ENCODE measurements around the gene IL23R.
A peak's percentile ranks its signal among the peaks of the same experiment; 100 is the strongest.

- peak; percentile 55 to 75 (median 61) for TF ChIP-seq CTCF (IDR thresholded peaks at IDR 0.05)
- no peak for TF ChIP-seq POLR2A (IDR thresholded peaks at IDR 0.05)
These were observed 17.0 kb upstream of the IL23R start for GRCh38 chr1:67149179-67149770.
